Gastroesophageal sphincter (tissue), 3 donors: ENCODE results near the gene ARHGAP9.

Experiments used
- CTCF ChIP-seq, 4 experiments: fragments of 200-600 bp in 2 of 4; fragments of 450-650 bp in 2 of 4; sonication (generic) in 1 of 4; IDR thresholded peaks; one replicate each; pipeline ENCODE4 v1.5.1; 2017 to 2019; ENCODE audit warnings: antibody characterized with exemption in 4 of 4, mild to moderate bottlenecking in 2 of 4, moderate library complexity in 2 of 4
- POLR2A ChIP-seq, 2 donors: fragments of 450-650 bp; IDR thresholded peaks; one replicate each; pipeline ENCODE4 v1.6.1; 2017; ENCODE audit warnings: antibody characterized with exemption in 2 of 2, mild to moderate bottlenecking in 2 of 2, moderate library complexity in 1 of 2

GRCh38 chr12:57435293-57435692 is 44.4 kb downstream of the ARHGAP9 start:
- TF ChIP-seq CTCF (IDR thresholded peaks at IDR 0.05) (no peak), POLR2A (IDR thresholded peaks at IDR 0.05) (no peak)
